Measurements from ENCODE around the gene NFYC. TPM values are rescaled to one million over a fixed set of nuclear protein-coding genes. Genes with fewer than 3 reads are reported as not detected.

NFYC gene
- total RNA-seq, 1 experiment from 2014 or later: 61.6 TPM

DNA sequence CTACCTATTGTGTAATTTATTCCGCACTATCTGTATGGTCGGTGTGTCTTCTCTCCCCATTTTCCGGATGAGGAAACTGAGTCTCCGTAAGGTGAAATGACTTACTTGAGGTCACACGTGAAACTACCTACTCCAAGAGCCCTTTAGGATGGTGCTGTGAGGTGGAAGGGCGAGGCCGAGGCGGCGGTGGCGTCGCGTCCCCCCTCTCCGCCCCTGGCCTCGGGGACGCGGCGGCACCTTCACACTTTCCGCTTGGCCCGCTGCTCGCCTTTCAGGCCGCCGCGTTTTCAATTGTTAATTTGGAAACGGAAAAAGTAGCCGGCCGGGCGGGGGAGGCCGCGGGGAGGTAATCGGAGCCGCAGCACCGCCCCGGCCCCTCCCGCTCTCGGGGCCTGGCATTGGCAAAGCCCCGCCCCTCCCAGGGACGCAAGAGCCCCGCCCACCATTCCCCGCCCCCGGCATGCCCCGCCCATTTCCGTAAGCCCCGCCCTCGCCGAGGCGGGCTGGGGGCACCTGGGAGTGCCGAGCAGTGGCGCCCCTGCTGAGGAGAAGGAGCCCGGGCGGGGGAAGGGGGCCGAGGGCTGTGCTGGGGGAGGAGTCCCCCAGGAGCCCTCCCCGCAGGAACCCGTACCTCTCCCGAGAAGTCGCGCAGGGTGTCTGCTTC lies 110.7 kb downstream of the NFYC start:
- no peaks in the 10 kb centered on the region for H3K36me3 Mint-ChIP-seq (ENCODE audit: insufficient read depth, unreplicated experiment)
- Histone ChIP-seq H3K4me1 (no peaks in the 10 kb centered on the region), H3K4me3 (ENCODE audit: low read depth, low read length) (0 out of 2 replicates have a peak overlapping the region, but pooled peaks have one; percentile 18), H3K36me3 (ENCODE audit: control insufficient read depth, insufficient read depth, low read length) (no peaks in the 10 kb centered on the region), H3K9me3 (no peaks in the 10 kb centered on the region), H3K27me3 (replicated peaks; ENCODE audit: control insufficient read depth, insufficient read depth, low read length) (no peaks in the 10 kb centered on the region)
- ChIA-PET POLR2A (no interaction called here), CTCF (no interaction called here)
- H3K27ac Mint-ChIP-seq (ENCODE audit: unreplicated experiment): no peak overlapping the region
- intact Hi-C loops (cut with micrococcal nuclease; ENCODE audit: unreplicated experiment): no loop called here
- TF ChIP-seq, protein P1, sequence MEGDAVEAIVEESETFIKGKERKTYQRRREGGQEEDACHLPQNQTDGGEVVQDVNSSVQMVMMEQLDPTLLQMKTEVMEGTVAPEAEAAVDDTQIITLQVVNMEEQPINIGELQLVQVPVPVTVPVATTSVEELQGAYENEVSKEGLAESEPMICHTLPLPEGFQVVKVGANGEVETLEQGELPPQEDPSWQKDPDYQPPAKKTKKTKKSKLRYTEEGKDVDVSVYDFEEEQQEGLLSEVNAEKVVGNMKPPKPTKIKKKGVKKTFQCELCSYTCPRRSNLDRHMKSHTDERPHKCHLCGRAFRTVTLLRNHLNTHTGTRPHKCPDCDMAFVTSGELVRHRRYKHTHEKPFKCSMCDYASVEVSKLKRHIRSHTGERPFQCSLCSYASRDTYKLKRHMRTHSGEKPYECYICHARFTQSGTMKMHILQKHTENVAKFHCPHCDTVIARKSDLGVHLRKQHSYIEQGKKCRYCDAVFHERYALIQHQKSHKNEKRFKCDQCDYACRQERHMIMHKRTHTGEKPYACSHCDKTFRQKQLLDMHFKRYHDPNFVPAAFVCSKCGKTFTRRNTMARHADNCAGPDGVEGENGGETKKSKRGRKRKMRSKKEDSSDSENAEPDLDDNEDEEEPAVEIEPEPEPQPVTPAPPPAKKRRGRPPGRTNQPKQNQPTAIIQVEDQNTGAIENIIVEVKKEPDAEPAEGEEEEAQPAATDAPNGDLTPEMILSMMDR (IDR thresholded peaks at IDR 0.05; ENCODE audit: insufficient read depth in 1 of 2, low read depth in 1 of 2, low read length in 1 of 2, severe bottlenecking in 1 of 2, unreplicated experiment in 1 of 2): no peak
- no peak overlapping the region for H3K4me3 Mint-ChIP-seq (ENCODE audit: unreplicated experiment)
- H3K9me3 Mint-ChIP-seq (ENCODE audit: unreplicated experiment): no peaks in the 10 kb centered on the region
- no peaks in the 10 kb centered on the region for H3K4me1 Mint-ChIP-seq (ENCODE audit: low read depth, unreplicated experiment)
- BruUV-seq (replicated peaks): no TSS peak
- H3K27me3 Mint-ChIP-seq (ENCODE audit: insufficient read depth, unreplicated experiment): no peaks in the 10 kb centered on the region
- peak; percentile 32 to 47 for DNase-seq

DNA sequence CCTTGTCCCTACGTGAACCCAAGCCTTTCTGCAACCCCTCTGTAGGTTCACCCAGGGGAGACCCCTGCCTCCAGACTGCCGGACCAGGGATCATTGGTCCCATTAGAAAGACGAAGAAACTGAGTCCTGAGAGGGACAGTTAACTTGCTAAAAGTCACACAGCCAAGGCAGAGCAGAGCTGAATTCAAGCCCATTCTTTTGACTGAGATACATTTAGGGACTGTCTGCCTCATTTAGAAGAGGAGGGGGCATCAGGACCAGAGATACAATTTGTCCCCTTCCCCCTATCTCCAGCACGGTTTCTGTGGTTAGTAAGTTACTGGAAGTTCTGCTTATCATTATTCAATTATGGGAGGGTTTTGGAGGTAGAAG lies 111.2 kb downstream of the NFYC start:
- intact Hi-C loops (cut with micrococcal nuclease; ENCODE audit: unreplicated experiment): no loop called here
- TF ChIP-seq, protein P1 (IDR thresholded peaks at IDR 0.05; ENCODE audit: insufficient read depth in 1 of 2, low read depth in 1 of 2, low read length in 1 of 2, severe bottlenecking in 1 of 2, unreplicated experiment in 1 of 2): no peak
- ChIA-PET CTCF (no interaction called here), POLR2A (no interaction called here)
- no peaks in the 10 kb centered on the region for H3K36me3 ChIP-seq (ENCODE audit: control insufficient read depth, insufficient read depth, low read length)
- no peak overlapping the region for H3K4me3 ChIP-seq (ENCODE audit: low read depth, low read length)
- H3K27me3 Mint-ChIP-seq (ENCODE audit: insufficient read depth, unreplicated experiment): no peaks in the 10 kb centered on the region
- H3K36me3 Mint-ChIP-seq (ENCODE audit: insufficient read depth, unreplicated experiment): no peaks in the 10 kb centered on the region
- no peaks in the 10 kb centered on the region for H3K9me3 Mint-ChIP-seq (ENCODE audit: unreplicated experiment)
- H3K4me3 Mint-ChIP-seq (ENCODE audit: unreplicated experiment): no peak overlapping the region
- no TSS peak for BruUV-seq (replicated peaks)
- H3K27me3 ChIP-seq (replicated peaks; ENCODE audit: control insufficient read depth, insufficient read depth, low read length): no peaks in the 10 kb centered on the region
- H3K27ac Mint-ChIP-seq (ENCODE audit: unreplicated experiment): no peak overlapping the region
- no peaks in the 10 kb centered on the region for H3K4me1 Mint-ChIP-seq (ENCODE audit: low read depth, unreplicated experiment)
- H3K9me3 ChIP-seq: no peaks in the 10 kb centered on the region
- DNase-seq: no peak
- H3K4me1 ChIP-seq: no peaks in the 10 kb centered on the region

DNA sequence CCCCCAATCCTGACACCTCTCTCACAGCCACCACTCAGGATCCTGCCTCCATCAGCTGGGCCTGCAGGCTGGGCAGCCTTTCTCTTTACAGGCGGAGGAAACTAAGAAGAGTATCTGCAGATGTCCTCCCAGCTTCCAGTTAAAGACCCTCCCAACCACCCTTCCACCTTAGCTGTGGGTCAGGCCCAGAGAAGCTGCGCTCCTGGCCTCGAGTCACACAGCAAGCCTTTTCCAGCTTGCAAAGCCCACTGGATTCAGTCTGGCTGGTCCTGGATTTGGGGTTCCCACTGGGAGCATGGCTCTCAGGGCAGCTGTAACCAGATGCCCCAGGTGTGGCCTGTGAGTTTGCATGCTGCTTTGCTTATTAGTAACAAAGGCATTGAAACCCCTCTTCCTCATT lies 111.9 kb downstream of the NFYC start:
- Mint-ChIP-seq H3K9me3 (ENCODE audit: unreplicated experiment) (no peaks in the 10 kb centered on the region), H3K4me1 (ENCODE audit: low read depth, unreplicated experiment) (no peaks in the 10 kb centered on the region), H3K27me3 (ENCODE audit: insufficient read depth, unreplicated experiment) (no peaks in the 10 kb centered on the region), H3K4me3 (ENCODE audit: unreplicated experiment) (no peak overlapping the region), H3K27ac (ENCODE audit: unreplicated experiment) (no peak overlapping the region), H3K36me3 (ENCODE audit: insufficient read depth, unreplicated experiment) (no peaks in the 10 kb centered on the region)
- H3K4me1 ChIP-seq: no peaks in the 10 kb centered on the region
- no peak for DNase-seq
- CTCF ChIA-PET: no interaction called here
- TF ChIP-seq, protein P1 (IDR thresholded peaks at IDR 0.05; ENCODE audit: insufficient read depth in 1 of 2, low read depth in 1 of 2, low read length in 1 of 2, severe bottlenecking in 1 of 2, unreplicated experiment in 1 of 2): no peak
- POLR2A ChIA-PET: no interaction called here
- intact Hi-C loops (cut with micrococcal nuclease; ENCODE audit: unreplicated experiment): no loop called here
- H3K9me3 ChIP-seq: no peaks in the 10 kb centered on the region
- H3K4me3 ChIP-seq (ENCODE audit: low read depth, low read length): no peak overlapping the region
- no TSS peak for BruUV-seq (replicated peaks)
- no peaks in the 10 kb centered on the region for H3K27me3 ChIP-seq (replicated peaks; ENCODE audit: control insufficient read depth, insufficient read depth, low read length)
- no peaks in the 10 kb centered on the region for H3K36me3 ChIP-seq (ENCODE audit: control insufficient read depth, insufficient read depth, low read length)

Measured in Caco-2 (cell line).